ENCODE results near the gene CYSLTR2.

CYSLTR2 gene

DNA sequence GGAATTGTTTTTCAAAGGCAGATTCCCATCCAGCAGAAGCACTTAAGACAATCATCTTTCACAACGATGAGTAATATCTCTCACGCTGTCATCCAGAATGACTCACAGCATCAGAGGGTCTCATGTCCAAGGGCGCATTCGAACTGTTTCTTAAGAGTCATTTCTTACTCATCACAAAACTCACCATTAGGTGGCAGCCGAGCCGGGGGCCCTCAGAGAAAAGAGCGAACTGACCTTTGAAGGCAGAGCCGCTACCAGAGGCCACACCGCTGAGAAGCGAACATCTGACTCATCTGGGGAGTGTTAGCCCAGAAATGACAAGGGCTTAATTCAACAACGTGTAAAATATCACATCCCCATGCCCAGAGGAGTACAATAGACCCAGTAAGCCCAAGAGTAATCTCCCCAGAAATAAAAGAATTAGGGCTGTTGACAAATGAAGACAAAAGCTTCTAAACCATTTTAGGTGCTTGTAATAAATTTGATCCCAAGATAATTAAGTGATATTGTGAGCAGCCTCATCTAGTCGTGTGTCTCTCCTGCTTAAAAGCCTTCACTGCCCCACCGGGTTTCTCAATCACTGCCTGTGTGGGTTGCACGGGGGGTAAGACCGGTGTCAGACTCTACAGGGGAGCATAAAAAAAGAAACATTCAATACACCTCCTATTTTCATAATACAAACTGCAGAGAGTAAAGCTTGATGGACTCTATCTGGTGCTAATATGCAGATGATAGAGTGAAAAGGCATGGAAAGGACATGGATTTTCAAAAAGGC is 96.2 kb downstream of the CYSLTR2 start:
- DNase-seq = no peak

DNA sequence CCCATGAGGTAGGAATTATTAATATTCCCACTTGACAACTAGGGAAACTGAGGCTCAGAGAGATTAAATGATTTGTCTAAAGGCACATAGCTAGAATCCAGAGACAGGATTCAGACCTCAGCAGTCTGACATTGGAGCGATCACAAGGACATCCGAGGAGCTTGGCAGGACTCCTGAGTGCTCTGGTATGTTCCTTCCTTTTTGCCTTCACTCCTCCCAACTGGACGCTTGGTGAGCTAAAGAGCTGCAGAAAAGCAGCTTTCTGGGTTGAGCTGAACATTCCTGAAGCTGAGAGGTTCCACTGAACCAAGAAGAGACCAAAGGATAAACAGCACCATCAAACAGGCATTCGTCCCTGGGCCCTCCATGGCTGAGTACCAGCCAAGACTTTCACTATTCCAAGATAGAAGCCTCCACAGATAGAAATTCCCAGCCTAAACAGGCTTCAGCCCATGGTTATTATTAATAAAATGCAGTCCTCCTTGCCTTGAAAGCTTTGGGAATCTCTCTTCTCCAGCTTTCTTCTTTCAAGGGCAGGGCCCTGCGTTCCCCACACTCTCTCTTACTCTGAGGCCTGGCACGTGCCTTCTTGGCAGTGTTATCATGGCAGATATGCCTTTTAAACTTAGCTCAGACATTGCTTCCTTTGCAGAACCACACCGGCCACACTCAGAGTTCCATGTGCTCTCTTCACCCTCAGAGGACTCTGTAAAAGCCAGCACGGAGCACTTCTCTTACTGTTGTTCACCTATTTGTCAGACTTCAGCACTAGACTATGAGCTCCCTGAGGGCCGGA is 97.1 kb downstream of the CYSLTR2 start:
- no peak for DNase-seq

DNA sequence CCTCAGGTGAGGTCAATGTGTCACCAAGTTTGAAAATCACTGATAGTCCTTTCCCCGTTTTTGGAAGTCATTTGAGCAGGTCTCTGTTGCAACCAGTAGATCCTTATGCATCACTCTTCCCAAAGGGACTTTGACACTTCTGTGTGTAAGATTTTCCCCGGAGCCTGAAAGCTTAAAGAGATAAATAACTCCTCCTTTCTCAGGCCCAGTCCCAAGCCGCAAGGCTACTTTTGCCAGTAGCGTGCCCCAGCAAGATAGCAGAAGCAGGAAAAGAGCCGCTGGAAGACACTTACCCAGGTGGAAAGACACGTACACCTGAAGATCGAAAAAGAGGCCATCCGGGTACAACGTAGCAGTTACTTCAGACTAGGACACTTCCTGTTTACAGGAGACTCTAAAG is 106.9 kb downstream of the CYSLTR2 start:
- DNase-seq = no peak
